Hematopoietic multipotent progenitor cell treated with erythropoietin and hydrocortisone succinate and interleukin-3 and kit ligand, for 15 days (in vitro differentiated cells): ENCODE results near the gene NAIP.
"Not testable (repeated sequence)": the region's sequence is repeated elsewhere in the genome, so short reads cannot be mapped to it uniquely, and the experiment has no call there.

Source experiments
- DNase-seq: peaks from one replicate; pipeline ENCODE4 v3.0.0-alpha.2; 2015; ENCODE audit warnings: low spot score

NAIP gene, protein sequence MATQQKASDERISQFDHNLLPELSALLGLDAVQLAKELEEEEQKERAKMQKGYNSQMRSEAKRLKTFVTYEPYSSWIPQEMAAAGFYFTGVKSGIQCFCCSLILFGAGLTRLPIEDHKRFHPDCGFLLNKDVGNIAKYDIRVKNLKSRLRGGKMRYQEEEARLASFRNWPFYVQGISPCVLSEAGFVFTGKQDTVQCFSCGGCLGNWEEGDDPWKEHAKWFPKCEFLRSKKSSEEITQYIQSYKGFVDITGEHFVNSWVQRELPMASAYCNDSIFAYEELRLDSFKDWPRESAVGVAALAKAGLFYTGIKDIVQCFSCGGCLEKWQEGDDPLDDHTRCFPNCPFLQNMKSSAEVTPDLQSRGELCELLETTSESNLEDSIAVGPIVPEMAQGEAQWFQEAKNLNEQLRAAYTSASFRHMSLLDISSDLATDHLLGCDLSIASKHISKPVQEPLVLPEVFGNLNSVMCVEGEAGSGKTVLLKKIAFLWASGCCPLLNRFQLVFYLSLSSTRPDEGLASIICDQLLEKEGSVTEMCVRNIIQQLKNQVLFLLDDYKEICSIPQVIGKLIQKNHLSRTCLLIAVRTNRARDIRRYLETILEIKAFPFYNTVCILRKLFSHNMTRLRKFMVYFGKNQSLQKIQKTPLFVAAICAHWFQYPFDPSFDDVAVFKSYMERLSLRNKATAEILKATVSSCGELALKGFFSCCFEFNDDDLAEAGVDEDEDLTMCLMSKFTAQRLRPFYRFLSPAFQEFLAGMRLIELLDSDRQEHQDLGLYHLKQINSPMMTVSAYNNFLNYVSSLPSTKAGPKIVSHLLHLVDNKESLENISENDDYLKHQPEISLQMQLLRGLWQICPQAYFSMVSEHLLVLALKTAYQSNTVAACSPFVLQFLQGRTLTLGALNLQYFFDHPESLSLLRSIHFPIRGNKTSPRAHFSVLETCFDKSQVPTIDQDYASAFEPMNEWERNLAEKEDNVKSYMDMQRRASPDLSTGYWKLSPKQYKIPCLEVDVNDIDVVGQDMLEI (N-terminal part only)

GRCh38 chr5:71025289-71025953 is at the start of gene NAIP:
Gene NAIP (minus strand): TSS chr5:71025339. CDS start chr5:71012915, 12,424 bp downstream.
- DNase-seq, result not testable (repeated sequence)

GRCh38 chr5:71067262-71067928 is 42.3 kb upstream of the NAIP start, which contains the start of gene GTF2H2:
Gene GTF2H2 (minus strand): TSS chr5:71067676. CDS start chr5:71062763, 4,913 bp downstream.
- not testable (repeated sequence) for DNase-seq

- not testable (repeated sequence) for DNase-seq
These were observed 36.2 kb upstream of the NAIP start for GRCh38 chr5:71061322-71061721.

- DNase-seq, result not testable (repeated sequence)
These were observed 34.3 kb upstream of the NAIP start for GRCh38 chr5:71059426-71059825.

- DNase-seq, result not testable (repeated sequence)
These were observed 19.7 kb upstream of the NAIP start for GRCh38 chr5:71044808-71045207.

- DNase-seq, result not testable (repeated sequence)
These were observed 19.0 kb upstream of the NAIP start for GRCh38 chr5:71044128-71044527.

DNA sequence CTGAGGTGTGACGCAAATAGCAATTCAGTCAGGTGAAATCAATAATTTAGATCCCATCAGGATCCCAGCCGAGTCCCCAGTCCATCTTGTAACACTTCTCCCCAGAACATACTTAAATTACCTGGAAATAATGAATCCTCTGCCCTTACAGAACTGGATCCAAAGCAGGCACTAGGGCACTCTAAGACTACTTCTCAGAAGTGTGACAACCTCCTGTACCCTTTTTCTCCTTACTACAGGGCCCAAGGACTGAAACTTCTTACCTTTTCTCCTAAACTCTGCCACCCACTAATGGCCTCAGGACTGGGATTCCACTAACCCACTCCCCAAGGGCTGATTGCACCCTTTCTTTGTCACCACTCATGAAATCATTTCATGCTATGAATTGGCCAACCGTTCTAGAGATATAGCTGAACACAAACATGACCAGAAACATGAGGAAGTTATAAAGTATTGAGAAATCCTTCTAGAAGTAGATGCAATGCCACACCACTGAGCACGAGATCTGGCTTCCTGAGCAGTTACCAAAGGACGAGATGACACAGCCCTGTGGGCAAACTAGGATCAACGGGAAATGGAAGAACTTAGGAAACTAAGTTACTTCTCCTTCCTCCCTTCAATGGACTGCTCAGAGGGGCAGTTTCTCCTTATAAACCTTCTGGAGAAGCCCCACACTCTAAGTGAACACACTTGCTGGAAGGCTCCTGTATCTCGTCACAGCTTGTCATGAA is 6.1 kb upstream of the NAIP start:
- not testable (repeated sequence) for DNase-seq

- not testable (repeated sequence) for DNase-seq
These were observed 4.5 kb downstream of the NAIP start for GRCh38 chr5:71020643-71021042.

DNA sequence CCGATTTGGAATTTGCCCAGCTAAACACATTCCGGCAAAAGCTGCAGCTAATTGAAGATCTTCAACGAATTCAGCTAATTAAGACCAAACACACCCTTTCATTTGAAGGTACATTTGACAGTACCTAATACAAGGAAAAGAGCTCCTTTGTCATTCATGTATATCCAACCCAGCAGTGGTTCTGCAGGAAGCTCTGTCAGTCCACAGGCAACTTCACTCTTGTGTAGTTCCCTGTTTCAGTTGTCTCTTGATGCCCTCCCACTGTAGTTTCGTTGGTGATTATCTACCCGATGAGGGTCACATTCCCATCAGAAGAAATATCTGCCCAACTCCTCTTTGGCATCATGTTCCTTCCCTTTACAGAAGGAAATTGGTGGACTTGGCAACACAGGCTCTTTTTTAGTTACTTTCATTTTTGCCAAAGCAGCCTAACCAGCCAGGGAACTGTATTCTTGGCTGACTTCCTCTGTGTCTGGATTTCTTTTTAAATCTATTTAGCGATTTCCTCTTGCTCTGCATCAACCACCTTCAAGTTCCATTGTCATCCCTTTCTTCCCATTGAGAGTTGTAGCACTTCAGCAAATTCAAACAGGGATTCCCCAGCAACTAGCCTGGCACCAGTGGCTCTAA is 6.6 kb downstream of the NAIP start:
- DNase-seq, result not testable (repeated sequence)

- DNase-seq, result no peak
These were observed 11.0 kb downstream of the NAIP start for GRCh38 chr5:71014176-71014575.

DNA sequence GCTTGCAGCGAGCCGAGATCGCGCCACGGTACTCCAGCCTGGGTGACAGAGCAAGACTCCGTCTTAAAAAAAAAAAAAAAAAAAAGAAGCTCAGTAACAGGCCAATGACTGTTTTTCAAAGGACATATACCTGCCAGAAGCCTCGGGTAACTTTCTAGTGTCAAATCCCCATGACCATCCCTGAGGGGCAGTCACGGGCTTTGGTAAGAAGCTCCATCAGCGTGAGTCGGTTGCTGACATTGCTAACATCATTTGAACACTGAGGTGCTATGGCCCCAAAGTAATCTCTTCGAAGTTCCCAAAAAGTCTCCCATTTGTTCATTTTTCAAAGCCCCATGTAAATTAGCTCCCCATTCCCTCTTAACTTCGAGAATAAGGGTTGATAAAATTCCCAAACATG is 11.6 kb downstream of the NAIP start:
- no peak for DNase-seq

DNA sequence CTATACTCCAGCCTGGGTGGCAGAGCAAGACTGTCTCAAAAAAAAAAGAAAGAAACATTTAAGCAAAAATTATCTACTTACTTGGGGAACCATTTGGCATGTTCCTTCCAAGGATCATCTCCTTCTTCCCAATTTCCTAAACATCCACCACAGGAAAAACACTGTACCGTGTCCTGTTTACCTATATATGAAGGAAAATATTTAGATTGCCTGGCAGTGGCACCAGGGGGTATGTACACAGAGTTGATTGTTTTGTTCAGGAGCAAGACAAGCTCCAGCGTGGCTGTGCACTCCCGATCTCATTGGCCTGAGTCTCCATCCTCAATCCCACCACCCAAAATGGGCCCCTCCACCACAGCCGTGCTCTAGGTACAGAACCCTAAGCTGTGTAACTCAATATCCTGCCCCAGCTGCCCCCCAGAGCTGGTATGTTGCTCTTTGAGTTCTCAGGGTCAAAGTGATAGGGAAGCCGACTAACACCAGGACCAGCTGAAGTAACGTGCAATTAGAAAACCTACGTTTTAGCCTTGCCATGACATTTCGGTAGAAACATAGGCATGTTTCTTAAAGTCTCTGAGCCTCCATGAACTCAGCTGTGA is 13.8 kb downstream of the NAIP start:
- DNase-seq, result no peak

DNA sequence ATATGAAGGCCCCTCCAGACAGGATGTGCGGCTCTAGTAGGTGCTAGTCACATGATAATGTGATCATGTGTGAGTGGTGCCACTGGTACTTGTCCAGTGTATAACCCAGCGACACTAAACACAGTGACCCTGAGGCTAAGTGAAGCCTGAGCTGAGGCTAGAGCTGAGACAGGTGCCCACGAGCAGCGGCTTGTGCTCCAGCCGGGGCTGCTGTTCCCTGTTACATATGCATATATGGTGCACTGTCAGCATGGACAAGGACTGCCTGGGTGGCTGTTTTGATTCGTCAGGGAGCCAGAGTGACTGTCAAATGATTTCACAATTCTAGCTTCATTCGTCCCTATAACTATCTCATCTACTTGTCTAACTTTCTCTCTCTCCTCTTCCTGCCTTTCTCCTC is 18.2 kb downstream of the NAIP start:
- DNase-seq, result not testable (repeated sequence)

DNA sequence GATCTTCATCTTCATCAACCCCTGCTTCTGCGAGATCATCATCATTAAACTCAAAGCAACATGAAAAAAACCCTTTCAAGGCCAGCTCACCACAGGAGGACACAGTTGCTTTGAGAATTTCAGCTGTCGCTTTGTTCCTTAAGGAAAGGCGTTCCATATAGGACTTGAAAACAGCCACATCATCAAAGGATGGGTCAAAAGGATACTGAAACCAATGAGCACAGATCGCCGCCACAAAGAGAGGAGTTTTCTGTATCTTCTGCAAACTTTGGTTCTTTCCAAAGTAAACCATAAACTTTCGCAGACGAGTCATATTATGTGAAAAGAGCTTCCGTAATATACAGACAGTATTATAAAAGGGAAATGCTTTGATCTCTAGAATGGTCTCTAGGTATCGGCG is 40.3 kb downstream of the NAIP start:
- DNase-seq, result not testable (repeated sequence)

GRCh38 chr5:70967220-70967619 is 57.9 kb downstream of the NAIP start:
- not testable (repeated sequence) for DNase-seq

- not testable (repeated sequence) for DNase-seq
These were observed 60.6 kb downstream of the NAIP start for GRCh38 chr5:70964531-70964930.

GRCh38 chr5:70953068-70953467 is 72.1 kb downstream of the NAIP start:
- DNase-seq, result not testable (repeated sequence)

- DNase-seq, result not testable (repeated sequence)
These were observed 92.6 kb downstream of the NAIP start for GRCh38 chr5:70932560-70932959.

DNA sequence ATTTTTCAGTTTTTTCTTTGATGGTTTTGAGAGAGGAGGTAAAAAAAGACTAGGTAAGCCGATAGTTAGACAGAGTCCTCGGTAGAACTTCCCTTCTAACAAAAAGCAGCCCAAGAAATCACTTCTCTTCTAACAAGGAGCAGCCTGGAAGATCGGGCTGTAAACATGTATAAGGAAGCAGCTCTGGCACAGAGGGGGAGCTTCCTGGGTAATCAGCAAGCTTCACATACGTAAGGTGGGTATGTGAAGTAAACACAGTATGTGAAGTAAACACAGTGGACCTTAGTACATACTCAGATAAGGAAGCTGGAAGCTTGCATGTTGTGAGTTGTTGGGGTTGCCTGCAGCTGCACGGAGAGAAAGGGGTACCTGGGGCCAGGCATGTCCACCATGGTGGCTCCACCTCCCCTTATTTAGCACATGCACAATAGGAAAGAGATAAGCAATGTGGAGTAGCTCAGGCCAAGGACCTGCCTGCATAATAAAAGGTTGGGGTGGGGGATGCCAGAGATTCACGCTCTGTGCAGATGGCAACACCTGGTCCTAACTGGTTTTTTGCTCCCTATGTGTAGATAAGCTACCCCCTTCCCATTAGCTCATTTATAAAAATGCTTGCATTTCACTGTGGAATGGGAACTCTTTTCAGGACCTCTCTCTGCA is 93.3 kb downstream of the NAIP start:
- DNase-seq, result not testable (repeated sequence)
